C4-2B (cell line): ENCODE measurements around the gene SIPA1L2.

Experiments used
- CTCF ChIP-seq: fragments of 450-650 bp; conservative IDR thresholded peaks from 2 replicates; pipeline ENCODE4 v1.5.1; 2017; ENCODE audit warnings: mild to moderate bottlenecking
- ZFX ChIP-seq: fragments of 450-650 bp; IDR thresholded peaks from 2 replicates; pipeline ENCODE4 v1.6.1; 2017

DNA sequence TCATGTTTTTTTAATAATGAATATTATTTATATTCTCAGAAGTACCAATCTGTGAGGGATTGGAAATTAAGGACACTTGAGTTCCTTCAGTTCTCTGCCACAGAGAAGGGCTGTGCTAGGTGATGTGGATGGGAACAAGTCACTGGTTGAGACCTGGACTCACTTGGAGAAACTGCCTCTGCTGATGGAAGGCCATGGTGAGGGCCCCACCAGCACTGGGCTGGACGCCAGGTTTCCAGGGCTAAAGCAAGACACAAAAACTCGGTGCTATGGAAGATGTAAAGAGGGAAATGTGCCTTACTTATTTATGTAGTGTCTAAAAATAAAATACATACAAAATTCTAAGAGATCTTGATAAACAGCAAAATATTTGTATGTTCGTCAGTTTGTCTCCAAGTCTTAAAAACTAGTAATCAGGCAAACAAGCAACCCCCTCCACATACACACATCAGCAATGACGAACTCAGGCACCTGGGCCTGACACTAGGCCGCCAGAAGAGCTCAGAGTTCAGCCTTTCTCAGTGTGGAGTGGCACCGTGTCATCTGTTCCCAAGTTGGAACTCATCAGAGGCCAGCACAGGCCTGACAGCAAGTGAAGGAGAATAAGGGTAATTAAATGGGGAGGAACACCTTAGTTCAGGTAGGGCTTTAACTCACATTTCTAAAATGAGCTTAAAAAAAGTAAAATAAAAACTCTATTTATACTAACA is 19.6 kb downstream of the SIPA1L2 start:
- TF ChIP-seq CTCF (no peak), ZFX (no peak)
